ENCODE measurements around the gene LDHA. TPM values are rescaled to one million over a fixed set of nuclear protein-coding genes. Genes with fewer than 3 reads are reported as not detected.

LDHA gene
- total RNA-seq, 1 experiment from 2014 or later, result 396 TPM

DNA sequence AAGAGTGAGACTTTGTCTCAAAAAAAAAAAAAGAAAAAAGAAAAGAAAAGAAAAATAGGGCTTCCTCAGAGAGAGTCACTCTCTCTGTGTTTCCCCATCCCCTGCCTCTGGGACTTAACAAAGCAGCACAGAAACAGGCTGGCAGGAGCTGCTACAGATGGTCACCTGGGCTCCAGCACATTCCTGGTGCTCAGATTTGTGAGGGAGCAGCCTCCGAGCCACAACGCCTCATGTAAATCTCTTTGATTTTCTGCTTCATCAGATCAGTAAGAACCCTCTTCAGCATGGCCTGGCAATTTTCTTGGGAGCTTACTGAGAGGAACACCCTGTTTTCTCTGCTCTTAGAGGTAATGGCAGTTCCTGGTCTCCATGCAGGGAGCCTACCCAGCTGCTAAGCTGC, 15.2 kb upstream of the LDHA start:
- Mint-ChIP-seq H3K36me3 (ENCODE audit: insufficient read depth, unreplicated experiment) (no peaks in the 10 kb centered on the region), H3K9me3 (ENCODE audit: unreplicated experiment) (no peaks in the 10 kb centered on the region), H3K4me1 (ENCODE audit: low read depth, unreplicated experiment) (peaks cover 15% of the 10 kb centered on the region), H3K27ac (ENCODE audit: unreplicated experiment) (no peak overlapping the region), H3K4me3 (ENCODE audit: unreplicated experiment) (no peak overlapping the region), H3K27me3 (ENCODE audit: insufficient read depth, unreplicated experiment) (no peaks in the 10 kb centered on the region)
- BruUV-seq (replicated peaks), result no TSS peak
- POLR2A ChIA-PET, result interaction anchor here (1.1 kb wide), 1 partner anchor 15 kb away, joined by 4 read pairs; the partner anchor contains the start of gene LDHA
- Histone ChIP-seq H3K4me1 (peaks cover 16% of the 10 kb centered on the region), H3K9me3 (no peaks in the 10 kb centered on the region), H3K36me3 (ENCODE audit: control insufficient read depth, insufficient read depth, low read length) (no peaks in the 10 kb centered on the region), H3K27me3 (replicated peaks; ENCODE audit: control insufficient read depth, insufficient read depth, low read length) (no peaks in the 10 kb centered on the region), H3K4me3 (ENCODE audit: low read depth, low read length) (no peak overlapping the region)
- no peak for DNase-seq
- intact Hi-C loops (cut with micrococcal nuclease; ENCODE audit: unreplicated experiment), result no loop called here
- CTCF ChIA-PET, result interaction anchor here (0.7 kb wide), 1 partner anchor 82 kb away, joined by 3 read pairs; no protein-coding TSS in a partner anchor
- TF ChIP-seq, protein P1, sequence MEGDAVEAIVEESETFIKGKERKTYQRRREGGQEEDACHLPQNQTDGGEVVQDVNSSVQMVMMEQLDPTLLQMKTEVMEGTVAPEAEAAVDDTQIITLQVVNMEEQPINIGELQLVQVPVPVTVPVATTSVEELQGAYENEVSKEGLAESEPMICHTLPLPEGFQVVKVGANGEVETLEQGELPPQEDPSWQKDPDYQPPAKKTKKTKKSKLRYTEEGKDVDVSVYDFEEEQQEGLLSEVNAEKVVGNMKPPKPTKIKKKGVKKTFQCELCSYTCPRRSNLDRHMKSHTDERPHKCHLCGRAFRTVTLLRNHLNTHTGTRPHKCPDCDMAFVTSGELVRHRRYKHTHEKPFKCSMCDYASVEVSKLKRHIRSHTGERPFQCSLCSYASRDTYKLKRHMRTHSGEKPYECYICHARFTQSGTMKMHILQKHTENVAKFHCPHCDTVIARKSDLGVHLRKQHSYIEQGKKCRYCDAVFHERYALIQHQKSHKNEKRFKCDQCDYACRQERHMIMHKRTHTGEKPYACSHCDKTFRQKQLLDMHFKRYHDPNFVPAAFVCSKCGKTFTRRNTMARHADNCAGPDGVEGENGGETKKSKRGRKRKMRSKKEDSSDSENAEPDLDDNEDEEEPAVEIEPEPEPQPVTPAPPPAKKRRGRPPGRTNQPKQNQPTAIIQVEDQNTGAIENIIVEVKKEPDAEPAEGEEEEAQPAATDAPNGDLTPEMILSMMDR (IDR thresholded peaks at IDR 0.05; ENCODE audit: insufficient read depth in 1 of 2, low read depth in 1 of 2, low read length in 1 of 2, severe bottlenecking in 1 of 2, unreplicated experiment in 1 of 2), result no peak

DNA sequence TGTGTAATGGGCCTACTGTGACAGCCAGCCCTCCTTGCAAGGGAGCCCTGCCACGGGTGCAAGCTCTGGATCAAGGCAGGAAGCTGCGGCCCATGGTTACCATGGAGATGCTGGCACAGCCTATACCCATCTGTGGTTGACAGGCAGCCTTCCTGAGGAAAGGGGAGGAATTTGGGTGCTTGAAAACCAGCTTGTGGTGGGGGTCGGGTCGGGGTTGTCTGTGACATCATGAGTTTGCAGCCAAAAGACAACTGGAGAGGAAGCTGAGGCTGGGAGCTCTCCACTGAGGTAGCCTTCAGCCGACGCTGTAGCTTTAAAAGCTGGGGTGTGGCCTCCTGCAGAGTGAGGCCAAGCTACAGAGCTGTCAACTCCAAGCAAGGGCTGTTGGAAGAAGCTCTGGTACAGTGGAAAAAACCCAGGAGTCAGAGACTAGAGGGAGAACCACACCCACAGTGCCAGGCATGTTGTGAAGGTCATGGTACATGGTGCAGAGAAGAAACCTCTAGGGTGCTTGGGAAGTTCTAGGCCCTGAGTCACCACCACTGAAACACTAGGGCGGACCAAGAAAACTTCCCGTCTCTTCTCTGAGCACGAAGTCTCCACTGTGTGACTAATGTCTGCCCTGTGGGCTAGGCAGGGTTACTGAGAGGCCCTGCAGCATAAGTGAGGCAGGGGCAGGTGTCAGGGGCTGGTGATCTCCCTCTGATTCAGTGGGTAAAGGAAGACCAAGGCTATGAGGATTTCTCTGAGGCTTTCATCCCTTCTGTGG, 10.8 kb upstream of the LDHA start:
- peak overlapping the region; percentile 90 for H3K27ac Mint-ChIP-seq (ENCODE audit: unreplicated experiment)
- no peak overlapping the region for H3K4me3 ChIP-seq (ENCODE audit: low read depth, low read length)

DNA sequence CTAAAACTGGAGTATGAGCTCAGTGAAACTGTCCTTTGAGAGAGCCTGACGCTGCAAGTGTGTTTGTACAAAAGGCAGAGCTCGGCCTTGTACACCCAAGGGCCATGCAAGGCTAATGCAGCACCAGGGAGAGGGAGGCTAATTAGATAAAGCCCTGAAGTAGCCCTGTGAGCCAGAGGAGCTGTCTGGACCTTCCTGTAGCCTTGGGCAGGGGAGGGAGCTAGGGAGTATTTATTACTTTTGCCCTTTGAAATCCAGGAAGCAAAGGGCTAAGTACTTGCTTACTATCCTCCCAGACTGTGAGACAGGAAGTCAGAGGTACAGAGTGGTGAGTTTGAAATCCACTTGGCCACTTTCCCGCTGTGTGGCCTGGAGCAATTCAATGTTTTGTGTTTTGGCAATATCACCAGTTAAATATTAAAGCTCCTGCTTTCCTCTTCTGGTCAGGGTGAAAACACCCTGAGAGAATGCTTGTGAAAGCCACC, 10.2 kb upstream of the LDHA start:
- Mint-ChIP-seq H3K27ac (ENCODE audit: unreplicated experiment) (peak overlapping the region; percentile 90), H3K9me3 (ENCODE audit: unreplicated experiment) (no peaks in the 10 kb centered on the region), H3K36me3 (ENCODE audit: insufficient read depth, unreplicated experiment) (no peaks in the 10 kb centered on the region), H3K4me3 (ENCODE audit: unreplicated experiment) (peak overlapping the region; percentile 48), H3K27me3 (ENCODE audit: insufficient read depth, unreplicated experiment) (no peaks in the 10 kb centered on the region), H3K4me1 (ENCODE audit: low read depth, unreplicated experiment) (peaks cover 17% of the 10 kb centered on the region)
- POLR2A ChIA-PET, result interaction anchor here (0.6 to 2.4 kb wide), 4 partner anchors 11 to 1117 kb away, joined by 3 to 57 read pairs (median 8); partner anchors contain the start of genes LDHA and TSG101
- H3K4me1 ChIP-seq, result peaks cover 21% of the 10 kb centered on the region
- DNase-seq, result peak; percentile 71 to 82
- CTCF ChIA-PET, result interaction anchor here (1.2 to 1.9 kb wide), 4 partner anchors 11 to 269 kb away, joined by 3 to 16 read pairs (median 5); partner anchors contain the start of gene LDHA
- no peaks in the 10 kb centered on the region for H3K27me3 ChIP-seq (replicated peaks; ENCODE audit: control insufficient read depth, insufficient read depth, low read length)
- no peak overlapping the region for H3K4me3 ChIP-seq (ENCODE audit: low read depth, low read length)
- BruUV-seq (replicated peaks), result no TSS peak
- no peaks in the 10 kb centered on the region for H3K9me3 ChIP-seq
- no peaks in the 10 kb centered on the region for H3K36me3 ChIP-seq (ENCODE audit: control insufficient read depth, insufficient read depth, low read length)
- intact Hi-C loops (cut with micrococcal nuclease; ENCODE audit: unreplicated experiment), result loop anchor here (1.0 kb wide), 1 partner anchor 10 kb away; the partner anchor contains the start of gene LDHA
- TF ChIP-seq, protein P1 (IDR thresholded peaks at IDR 0.05; ENCODE audit: insufficient read depth in 1 of 2, low read depth in 1 of 2, low read length in 1 of 2, severe bottlenecking in 1 of 2, unreplicated experiment in 1 of 2), result peak in 1 of 2 experiments; percentile 14

More for the DNA sequence above, 10.8 kb upstream of the LDHA start:
- peaks cover 17% of the 10 kb centered on the region for H3K4me1 Mint-ChIP-seq (ENCODE audit: low read depth, unreplicated experiment)
- ChIA-PET POLR2A (interaction anchor here (0.5 to 2.4 kb wide), 6 partner anchors 11 to 1116 kb away, joined by 3 to 57 read pairs (median 4); partner anchors contain the start of genes LDHA and TSG101), CTCF (interaction anchor here (1.2 to 1.9 kb wide), 4 partner anchors 12 to 268 kb away, joined by 3 to 16 read pairs (median 5); partner anchors contain the start of gene LDHA)
- intact Hi-C loops (cut with micrococcal nuclease; ENCODE audit: unreplicated experiment), result loop anchor here (1.0 kb wide), 1 partner anchor 11 kb away; the partner anchor contains the start of gene LDHA
- TF ChIP-seq, protein P1 (IDR thresholded peaks at IDR 0.05; ENCODE audit: insufficient read depth in 1 of 2, low read depth in 1 of 2, low read length in 1 of 2, severe bottlenecking in 1 of 2, unreplicated experiment in 1 of 2), result no peak
- H3K9me3 Mint-ChIP-seq (ENCODE audit: unreplicated experiment), result no peaks in the 10 kb centered on the region
- H3K27me3 Mint-ChIP-seq (ENCODE audit: insufficient read depth, unreplicated experiment), result no peaks in the 10 kb centered on the region
- Histone ChIP-seq H3K36me3 (ENCODE audit: control insufficient read depth, insufficient read depth, low read length) (no peaks in the 10 kb centered on the region), H3K27me3 (replicated peaks; ENCODE audit: control insufficient read depth, insufficient read depth, low read length) (no peaks in the 10 kb centered on the region), H3K4me1 (peaks cover 21% of the 10 kb centered on the region), H3K9me3 (no peaks in the 10 kb centered on the region)
- peak overlapping the region; percentile 48 for H3K4me3 Mint-ChIP-seq (ENCODE audit: unreplicated experiment)
- peak; percentile 54 to 81 for DNase-seq
- no peaks in the 10 kb centered on the region for H3K36me3 Mint-ChIP-seq (ENCODE audit: insufficient read depth, unreplicated experiment)
- no TSS peak for BruUV-seq (replicated peaks)
